PFSK-1 (cell line): Measurements from ENCODE around the gene KRT80.

ENCODE experiments used
- FOXP2 ChIP-seq: optimal IDR thresholded peaks from 2 replicates; pipeline ENCODE3; 2011; ENCODE audit warnings: borderline replicate concordance, control low read depth, inconsistent platforms; ENCODE audit not compliant: insufficient read depth; ENCODE audit errors: extremely low read length, extremely low read depth
- POLR2AphosphoS5 ChIP-seq: IDR thresholded peaks from 2 replicates; pipeline ENCODE4 v1.6.1; 2012; ENCODE audit warnings: low read depth, mild to moderate bottlenecking, control low read depth, low read length, moderate library complexity
- SIN3A ChIP-seq: IDR thresholded peaks from 2 replicates; pipeline ENCODE4 v1.6.1; 2012; ENCODE audit warnings: mild to moderate bottlenecking, low read length, moderate library complexity, borderline replicate concordance; ENCODE audit not compliant: insufficient read depth
- TAF1 ChIP-seq: IDR thresholded peaks from 2 replicates; pipeline ENCODE4 v1.6.1; 2012; ENCODE audit warnings: low read length, control low read depth, borderline replicate concordance; ENCODE audit not compliant: insufficient read depth
- TF ChIP-seq, protein P1 (sequence below), 2 experiments: IDR thresholded peaks; 2 replicates each; pipeline versions ENCODE4 v1.6.1 to v1.8.0; 2011 to 2012; ENCODE audit warnings: low read depth in 2 of 2, low read length in 2 of 2, control low read depth in 1 of 2, inconsistent platforms in 1 of 2, mild to moderate bottlenecking in 1 of 2, moderate library complexity in 1 of 2; ENCODE audit not compliant: insufficient read depth in 1 of 2

The KRT80 gene

GRCh38 chr12:52182384-52182783, 9.4 kb downstream of the KRT80 start:
- TF ChIP-seq TAF1 = no peak
- no peak for TF ChIP-seq FOXP2
- TF ChIP-seq POLR2AphosphoS5 = no peak
- TF ChIP-seq SIN3A = no peak
- TF ChIP-seq, protein P1, sequence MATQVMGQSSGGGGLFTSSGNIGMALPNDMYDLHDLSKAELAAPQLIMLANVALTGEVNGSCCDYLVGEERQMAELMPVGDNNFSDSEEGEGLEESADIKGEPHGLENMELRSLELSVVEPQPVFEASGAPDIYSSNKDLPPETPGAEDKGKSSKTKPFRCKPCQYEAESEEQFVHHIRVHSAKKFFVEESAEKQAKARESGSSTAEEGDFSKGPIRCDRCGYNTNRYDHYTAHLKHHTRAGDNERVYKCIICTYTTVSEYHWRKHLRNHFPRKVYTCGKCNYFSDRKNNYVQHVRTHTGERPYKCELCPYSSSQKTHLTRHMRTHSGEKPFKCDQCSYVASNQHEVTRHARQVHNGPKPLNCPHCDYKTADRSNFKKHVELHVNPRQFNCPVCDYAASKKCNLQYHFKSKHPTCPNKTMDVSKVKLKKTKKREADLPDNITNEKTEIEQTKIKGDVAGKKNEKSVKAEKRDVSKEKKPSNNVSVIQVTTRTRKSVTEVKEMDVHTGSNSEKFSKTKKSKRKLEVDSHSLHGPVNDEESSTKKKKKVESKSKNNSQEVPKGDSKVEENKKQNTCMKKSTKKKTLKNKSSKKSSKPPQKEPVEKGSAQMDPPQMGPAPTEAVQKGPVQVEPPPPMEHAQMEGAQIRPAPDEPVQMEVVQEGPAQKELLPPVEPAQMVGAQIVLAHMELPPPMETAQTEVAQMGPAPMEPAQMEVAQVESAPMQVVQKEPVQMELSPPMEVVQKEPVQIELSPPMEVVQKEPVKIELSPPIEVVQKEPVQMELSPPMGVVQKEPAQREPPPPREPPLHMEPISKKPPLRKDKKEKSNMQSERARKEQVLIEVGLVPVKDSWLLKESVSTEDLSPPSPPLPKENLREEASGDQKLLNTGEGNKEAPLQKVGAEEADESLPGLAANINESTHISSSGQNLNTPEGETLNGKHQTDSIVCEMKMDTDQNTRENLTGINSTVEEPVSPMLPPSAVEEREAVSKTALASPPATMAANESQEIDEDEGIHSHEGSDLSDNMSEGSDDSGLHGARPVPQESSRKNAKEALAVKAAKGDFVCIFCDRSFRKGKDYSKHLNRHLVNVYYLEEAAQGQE (IDR thresholded peaks at IDR 0.05; ENCODE audit: insufficient read depth in 1 of 2, low read depth in 2 of 2, low read length in 2 of 2) = no peak

DNA sequence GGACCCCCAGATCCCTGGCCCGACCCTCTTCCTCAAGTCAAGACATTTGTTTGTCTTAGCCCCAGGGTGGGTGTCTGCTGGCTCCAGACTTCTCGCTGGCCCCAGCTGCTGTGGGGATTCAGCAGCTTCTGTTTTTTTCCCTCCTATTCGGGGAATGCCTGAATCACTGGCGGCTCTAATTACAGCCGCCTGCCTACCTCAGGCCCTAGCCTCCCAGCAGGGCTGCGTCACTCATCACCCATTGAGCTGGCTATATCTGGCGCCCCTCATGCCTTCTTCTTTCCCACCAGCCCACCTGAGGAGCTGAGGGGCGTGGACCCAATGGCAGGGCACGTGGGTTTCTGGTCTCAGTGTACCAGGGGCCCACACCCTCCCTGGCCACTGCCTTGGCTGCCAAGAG, 10.1 kb downstream of the KRT80 start:
- TF ChIP-seq POLR2AphosphoS5 (no peak), FOXP2 (no peak), SIN3A (no peak), TAF1 (no peak)
- TF ChIP-seq, protein P1 (IDR thresholded peaks at IDR 0.05; ENCODE audit: insufficient read depth in 1 of 2, low read depth in 2 of 2, low read length in 2 of 2) = no peak

DNA sequence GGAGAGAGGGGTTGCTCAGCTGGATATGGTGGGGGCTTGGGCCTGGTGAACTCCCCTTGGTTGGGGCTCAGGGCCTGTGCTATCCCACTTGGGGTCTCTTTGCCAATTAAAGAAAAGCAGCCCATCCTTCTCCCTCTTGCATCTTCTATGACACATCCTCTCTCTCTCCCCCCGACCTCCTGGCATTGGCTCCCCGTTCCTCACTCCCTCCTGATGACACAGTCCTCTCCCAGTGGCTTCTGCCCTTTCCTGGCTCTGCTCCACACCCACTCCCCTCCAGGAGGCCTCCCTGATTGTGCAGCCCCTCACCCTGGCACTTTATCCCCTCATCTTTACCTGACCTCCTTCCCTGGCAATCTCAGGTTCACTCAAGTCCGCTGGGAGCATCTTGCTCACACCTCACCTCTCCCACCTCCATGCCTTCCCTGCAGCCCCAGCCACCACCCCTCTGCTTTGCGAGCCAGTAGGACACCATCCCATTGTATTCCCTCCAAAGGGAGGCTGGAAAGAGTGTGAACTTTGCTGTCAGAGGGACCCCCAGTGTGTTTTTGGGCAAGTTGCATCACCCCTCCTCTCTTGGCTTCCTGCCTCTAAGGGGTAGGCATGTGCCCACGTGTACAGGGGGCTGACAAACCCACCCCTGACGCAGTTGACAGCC, 10.7 kb downstream of the KRT80 start:
- TF ChIP-seq TAF1 (no peak), SIN3A (no peak), FOXP2 (no peak), POLR2AphosphoS5 (no peak)
- TF ChIP-seq, protein P1 (IDR thresholded peaks at IDR 0.05; ENCODE audit: insufficient read depth in 1 of 2, low read depth in 2 of 2, low read length in 2 of 2) = no peak

DNA sequence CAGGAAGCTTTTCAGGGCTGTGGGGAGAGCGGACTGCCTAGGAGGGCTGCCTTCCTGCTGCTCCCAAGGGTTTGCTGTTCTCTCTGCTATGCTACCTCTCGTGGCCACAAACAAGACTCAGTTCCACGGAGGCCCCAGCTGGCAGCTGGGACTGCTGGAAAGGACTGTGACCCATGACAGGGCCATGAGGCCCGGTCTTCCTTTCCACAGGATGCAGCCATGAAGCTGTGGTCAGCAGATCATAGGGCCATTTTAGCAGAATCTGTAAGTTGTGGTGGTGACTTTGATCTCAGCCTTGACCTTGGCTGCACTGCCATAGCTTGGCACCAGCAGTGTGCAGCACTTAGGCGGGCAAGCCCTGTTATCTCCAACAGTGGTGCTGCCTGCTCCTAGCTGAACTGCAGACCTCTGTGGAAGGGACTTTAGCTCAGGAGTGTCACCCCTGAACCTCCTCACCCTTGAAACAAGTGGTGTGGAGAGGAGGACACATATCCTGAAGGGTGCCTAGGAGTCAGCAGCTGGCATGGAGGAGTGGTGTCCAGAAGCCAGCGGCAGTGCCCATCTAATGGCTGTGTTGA, 12.3 kb downstream of the KRT80 start:
- TF ChIP-seq SIN3A (no peak), FOXP2 (no peak), POLR2AphosphoS5 (no peak), TAF1 (no peak)
- TF ChIP-seq, protein P1 (IDR thresholded peaks at IDR 0.05; ENCODE audit: insufficient read depth in 1 of 2, low read depth in 2 of 2, low read length in 2 of 2) = no peak

GRCh38 chr12:52178984-52179383, 12.8 kb downstream of the KRT80 start:
- no peak for TF ChIP-seq TAF1
- TF ChIP-seq, protein P1 (IDR thresholded peaks at IDR 0.05; ENCODE audit: insufficient read depth in 1 of 2, low read depth in 2 of 2, low read length in 2 of 2) = no peak
- no peak for TF ChIP-seq SIN3A
- no peak for TF ChIP-seq FOXP2
- TF ChIP-seq POLR2AphosphoS5 = no peak
